Neural cell (in vitro differentiated cells): Measurements from ENCODE around the gene TTYH3.

Experiments used
- EP300 ChIP-seq: fragments of 450-650 bp; conservative IDR thresholded peaks from 2 replicates; pipeline ENCODE4 v1.6.1; 2014; ENCODE audit warnings: antibody characterized with exemption, mild to moderate bottlenecking, moderate library complexity; ENCODE audit not compliant: poor library complexity, severe bottlenecking
- EZH2 ChIP-seq: fragments of 200-600, 300-800 bp; shearing (Covaris generic), sonication (generic); IDR thresholded peaks from 2 replicates; pipeline ENCODE4 v1.6.1; 2014; ENCODE audit warnings: antibody characterized with exemption, low read length, borderline replicate concordance, mild to moderate bottlenecking; ENCODE audit not compliant: insufficient read depth, poor library complexity, severe bottlenecking
- MXI1 ChIP-seq: fragments of 450-650 bp; conservative IDR thresholded peaks from 2 replicates; pipeline ENCODE4 v1.6.1; 2014; ENCODE audit warnings: antibody characterized with exemption, mild to moderate bottlenecking; ENCODE audit not compliant: poor library complexity, severe bottlenecking
- POLR2AphosphoS5 ChIP-seq: IDR thresholded peaks from 2 replicates; pipeline ENCODE4 v1.6.1; 2012
- SMC3 ChIP-seq: fragments of 450-650 bp; conservative IDR thresholded peaks from 2 replicates; pipeline ENCODE4 v1.6.1; 2014; ENCODE audit warnings: antibody characterized with exemption, mild to moderate bottlenecking, moderate library complexity; ENCODE audit not compliant: poor library complexity
- TAF1 ChIP-seq: IDR thresholded peaks from 2 replicates; pipeline ENCODE4 v1.6.1; 2012; ENCODE audit warnings: low read depth
- TF ChIP-seq, protein P1 (sequence below): fragments of 450-650 bp; IDR thresholded peaks from 2 replicates; pipeline ENCODE4 v1.5.1; 2014; ENCODE audit warnings: antibody characterized with exemption, mild to moderate bottlenecking, moderate library complexity; ENCODE audit not compliant: poor library complexity, severe bottlenecking
- TF ChIP-seq, protein P2 (sequence below): IDR thresholded peaks from 2 replicates; pipeline ENCODE4 v1.6.1; 2012; ENCODE audit warnings: borderline replicate concordance

DNA sequence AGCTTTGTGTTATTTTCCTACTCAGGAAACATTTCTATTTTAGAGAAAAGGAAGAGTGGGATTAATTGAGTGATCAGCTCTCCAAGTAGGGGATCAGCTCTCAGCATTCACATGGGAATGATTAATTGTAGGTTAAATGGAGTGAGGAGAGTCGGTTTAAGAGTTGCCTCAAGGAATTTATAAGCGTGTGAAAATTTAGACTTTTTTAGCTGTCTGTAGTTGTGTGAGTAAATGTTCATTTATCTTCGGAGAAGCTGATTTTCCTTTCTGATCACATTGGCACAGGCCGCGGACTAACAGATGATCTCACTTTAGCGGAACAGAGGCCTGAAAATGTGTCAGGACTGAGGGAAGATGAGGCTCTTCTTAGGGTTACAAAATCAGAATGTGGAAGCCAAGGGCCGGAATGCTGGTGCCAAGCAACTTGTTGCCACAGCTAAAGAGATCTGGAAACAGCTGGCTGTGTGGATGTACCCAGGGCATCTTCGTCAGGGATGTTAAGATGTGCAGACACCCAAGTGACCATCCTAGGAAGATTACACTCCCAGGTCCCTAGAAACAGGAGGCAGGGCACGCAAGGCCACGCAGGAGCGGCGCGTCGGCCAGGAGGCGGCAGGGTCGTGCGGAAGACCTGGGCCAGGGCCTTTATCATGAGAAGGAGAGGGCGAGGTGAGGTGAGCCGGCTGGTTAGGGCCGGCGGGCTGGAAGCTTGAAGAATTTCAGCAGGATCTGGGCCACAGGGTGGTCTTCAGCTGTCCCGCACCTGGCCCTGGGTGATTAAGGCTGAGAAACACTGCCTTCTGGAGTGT lies 35.1 kb upstream of the TTYH3 start:
- TF ChIP-seq EP300 (no peak), TAF1 (no peak), SMC3 (no peak), MXI1 (no peak), EZH2 (no peak), POLR2AphosphoS5 (no peak)
- TF ChIP-seq, protein P1, sequence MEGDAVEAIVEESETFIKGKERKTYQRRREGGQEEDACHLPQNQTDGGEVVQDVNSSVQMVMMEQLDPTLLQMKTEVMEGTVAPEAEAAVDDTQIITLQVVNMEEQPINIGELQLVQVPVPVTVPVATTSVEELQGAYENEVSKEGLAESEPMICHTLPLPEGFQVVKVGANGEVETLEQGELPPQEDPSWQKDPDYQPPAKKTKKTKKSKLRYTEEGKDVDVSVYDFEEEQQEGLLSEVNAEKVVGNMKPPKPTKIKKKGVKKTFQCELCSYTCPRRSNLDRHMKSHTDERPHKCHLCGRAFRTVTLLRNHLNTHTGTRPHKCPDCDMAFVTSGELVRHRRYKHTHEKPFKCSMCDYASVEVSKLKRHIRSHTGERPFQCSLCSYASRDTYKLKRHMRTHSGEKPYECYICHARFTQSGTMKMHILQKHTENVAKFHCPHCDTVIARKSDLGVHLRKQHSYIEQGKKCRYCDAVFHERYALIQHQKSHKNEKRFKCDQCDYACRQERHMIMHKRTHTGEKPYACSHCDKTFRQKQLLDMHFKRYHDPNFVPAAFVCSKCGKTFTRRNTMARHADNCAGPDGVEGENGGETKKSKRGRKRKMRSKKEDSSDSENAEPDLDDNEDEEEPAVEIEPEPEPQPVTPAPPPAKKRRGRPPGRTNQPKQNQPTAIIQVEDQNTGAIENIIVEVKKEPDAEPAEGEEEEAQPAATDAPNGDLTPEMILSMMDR: no peak
- TF ChIP-seq, protein P2, sequence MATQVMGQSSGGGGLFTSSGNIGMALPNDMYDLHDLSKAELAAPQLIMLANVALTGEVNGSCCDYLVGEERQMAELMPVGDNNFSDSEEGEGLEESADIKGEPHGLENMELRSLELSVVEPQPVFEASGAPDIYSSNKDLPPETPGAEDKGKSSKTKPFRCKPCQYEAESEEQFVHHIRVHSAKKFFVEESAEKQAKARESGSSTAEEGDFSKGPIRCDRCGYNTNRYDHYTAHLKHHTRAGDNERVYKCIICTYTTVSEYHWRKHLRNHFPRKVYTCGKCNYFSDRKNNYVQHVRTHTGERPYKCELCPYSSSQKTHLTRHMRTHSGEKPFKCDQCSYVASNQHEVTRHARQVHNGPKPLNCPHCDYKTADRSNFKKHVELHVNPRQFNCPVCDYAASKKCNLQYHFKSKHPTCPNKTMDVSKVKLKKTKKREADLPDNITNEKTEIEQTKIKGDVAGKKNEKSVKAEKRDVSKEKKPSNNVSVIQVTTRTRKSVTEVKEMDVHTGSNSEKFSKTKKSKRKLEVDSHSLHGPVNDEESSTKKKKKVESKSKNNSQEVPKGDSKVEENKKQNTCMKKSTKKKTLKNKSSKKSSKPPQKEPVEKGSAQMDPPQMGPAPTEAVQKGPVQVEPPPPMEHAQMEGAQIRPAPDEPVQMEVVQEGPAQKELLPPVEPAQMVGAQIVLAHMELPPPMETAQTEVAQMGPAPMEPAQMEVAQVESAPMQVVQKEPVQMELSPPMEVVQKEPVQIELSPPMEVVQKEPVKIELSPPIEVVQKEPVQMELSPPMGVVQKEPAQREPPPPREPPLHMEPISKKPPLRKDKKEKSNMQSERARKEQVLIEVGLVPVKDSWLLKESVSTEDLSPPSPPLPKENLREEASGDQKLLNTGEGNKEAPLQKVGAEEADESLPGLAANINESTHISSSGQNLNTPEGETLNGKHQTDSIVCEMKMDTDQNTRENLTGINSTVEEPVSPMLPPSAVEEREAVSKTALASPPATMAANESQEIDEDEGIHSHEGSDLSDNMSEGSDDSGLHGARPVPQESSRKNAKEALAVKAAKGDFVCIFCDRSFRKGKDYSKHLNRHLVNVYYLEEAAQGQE: no peak
